IMR-90 (cell line): Measurements from ENCODE around the gene XRCC5. TPM values are rescaled to one million over a fixed set of nuclear protein-coding genes. Genes with fewer than 3 reads are reported as not detected.

ENCODE experiments used
- ATAC-seq: fragments of 200-7000 bp; cut with Tn5 transposase; 2 replicates; pipeline ENCODE4 v1.9.1; 2020; ENCODE audit warnings: low read depth, mild to moderate bottlenecking, moderate library complexity
- BruUV-seq: library from RNA; stranded (reverse); fragments of 400-500 nt; replicated peaks from 2 replicates; lab custom pipeline; 2021; lab: Mats Ljungman, UMichigan
- CTCF ChIA-PET: fragments of 300-600 bp; formaldehyde crosslinking; extraction: SDS; loops from one replicate; lab custom pipeline; 2021; ENCODE audit warnings: antibody characterized with exemption; lab: Yijun Ruan, JAX
- POLR2A ChIA-PET: fragments of 300-600 bp; sonication (Branson Sonifier 250); formaldehyde crosslinking; loops from one replicate; lab custom pipeline; 2022; ENCODE audit warnings: antibody characterized with exemption; ENCODE audit not compliant: unreplicated experiment; lab: Charles Lee
- DNase-seq: peaks from one replicate; pipeline ENCODE4 v3.0.0; 2013
- H2AFZ ChIP-seq: replicated peaks from 2 replicates; pipeline ENCODE3; 2013; ENCODE audit warnings: low read length, mild to moderate bottlenecking; ENCODE audit not compliant: poor library complexity
- H2AK5ac ChIP-seq: 2 replicates; pipeline ENCODE4 v1.6.1; 2013; ENCODE audit warnings: low read depth, low read length, inconsistent platforms
- H2AK9ac ChIP-seq: replicated peaks from 2 replicates; pipeline ENCODE3; 2013; ENCODE audit warnings: mild to moderate bottlenecking, low read depth, low read length, moderate library complexity; ENCODE audit not compliant: poor library complexity
- H2BK120ac ChIP-seq: 2 replicates; pipeline ENCODE4 v1.6.1; 2013; ENCODE audit warnings: low read depth, low read length, inconsistent platforms
- H2BK15ac ChIP-seq: 3 replicates; pipeline ENCODE4 v1.6.1; 2013; ENCODE audit warnings: low read depth, low read length, inconsistent platforms
- H2BK20ac ChIP-seq: 2 replicates; pipeline ENCODE4 v1.6.1; 2013; ENCODE audit warnings: low read depth, mild to moderate bottlenecking, inconsistent platforms, low read length, moderate library complexity
- H2BK5ac ChIP-seq: 2 replicates; pipeline ENCODE4 v1.6.1; 2013; ENCODE audit warnings: mild to moderate bottlenecking, low read depth, low read length, inconsistent platforms; ENCODE audit not compliant: poor library complexity, severe bottlenecking
- H3K14ac ChIP-seq: replicated peaks from 2 replicates; pipeline ENCODE4 v1.6.1; 2013; ENCODE audit warnings: low read depth, low read length, inconsistent platforms
- H3K18ac ChIP-seq: 2 replicates; pipeline ENCODE4 v1.6.1; 2013; ENCODE audit warnings: low read depth, low read length, control low read depth
- H3K23ac ChIP-seq: 2 replicates; pipeline ENCODE4 v1.6.1; 2013; ENCODE audit warnings: low read depth, low read length, inconsistent platforms
- H3K27ac ChIP-seq: 2 replicates; pipeline ENCODE4 v1.5.1; 2013; ENCODE audit warnings: mild to moderate bottlenecking, control low read depth, low read length; ENCODE audit not compliant: insufficient read depth
- H3K27me3 ChIP-seq: 2 replicates; pipeline ENCODE4 v1.6.1; 2013; ENCODE audit warnings: low read length; ENCODE audit not compliant: control insufficient read depth, insufficient read depth
- H3K36me3 ChIP-seq: 2 replicates; pipeline ENCODE4 v1.6.1; 2013; ENCODE audit warnings: low read length, mixed read lengths; ENCODE audit not compliant: control insufficient read depth, insufficient read depth
- H3K4ac ChIP-seq: 2 replicates; pipeline ENCODE4 v1.6.1; 2013; ENCODE audit warnings: low read depth, low read length, inconsistent platforms
- H3K4me1 ChIP-seq: 2 replicates; pipeline ENCODE4 v1.6.1; 2013; ENCODE audit warnings: low read length, mixed read lengths; ENCODE audit not compliant: control insufficient read depth, insufficient read depth
- H3K4me2 ChIP-seq: 2 replicates; pipeline ENCODE4 v1.6.1; 2013; ENCODE audit warnings: low read depth, mild to moderate bottlenecking, control low read depth, low read length, moderate library complexity
- H3K4me3 ChIP-seq: 2 replicates; pipeline ENCODE4 v1.5.1; 2013; ENCODE audit warnings: low read depth, mild to moderate bottlenecking, control low read depth, low read length, moderate library complexity; ENCODE audit not compliant: insufficient read depth
- H3K56ac ChIP-seq: 2 replicates; pipeline ENCODE4 v1.6.1; 2013; ENCODE audit warnings: low read length, inconsistent platforms; ENCODE audit not compliant: insufficient read depth; ENCODE audit errors: extremely low read depth
- H3K79me1 ChIP-seq, 2 experiments: 2 replicates each; pipeline ENCODE4 v1.6.1; 2013; ENCODE audit warnings: low read length in 2 of 2, inconsistent platforms in 1 of 2, low read depth in 1 of 2
- H3K9ac ChIP-seq: 2 replicates; pipeline ENCODE4 v1.6.1; 2013; ENCODE audit warnings: low read depth, low read length, control low read depth
- H3K9me1 ChIP-seq: 2 replicates; pipeline ENCODE4 v1.6.1; 2013; ENCODE audit warnings: low read length, inconsistent platforms; ENCODE audit not compliant: insufficient read depth
- H3K9me3 ChIP-seq: 2 replicates; pipeline ENCODE4 v1.6.1; 2013; ENCODE audit warnings: low read length; ENCODE audit not compliant: control insufficient read depth, insufficient read depth
- H4K20me1 ChIP-seq: 2 replicates; pipeline ENCODE4 v1.6.1; 2013; ENCODE audit warnings: low read length, inconsistent platforms; ENCODE audit not compliant: insufficient read depth
- H4K5ac ChIP-seq: 2 replicates; pipeline ENCODE4 v1.6.1; 2013; ENCODE audit warnings: mild to moderate bottlenecking, low read depth, low read length, control low read depth
- H4K8ac ChIP-seq, 2 experiments: 2 replicates each; pipeline ENCODE4 v1.6.1; 2013; ENCODE audit warnings: low read depth in 2 of 2, low read length in 2 of 2, control low read depth in 1 of 2, inconsistent platforms in 1 of 2
- H4K91ac ChIP-seq: 2 replicates; pipeline ENCODE4 v1.6.1; 2013; ENCODE audit warnings: low read depth, low read length, inconsistent platforms; ENCODE audit not compliant: insufficient read depth
- BHLHE40 ChIP-seq: fragments of 150-350 bp; IDR thresholded peaks from 2 replicates; pipeline ENCODE4 v1.6.1; 2016; ENCODE audit warnings: mild to moderate bottlenecking, low read depth, low read length
- CHD1 ChIP-seq: IDR thresholded peaks from 2 replicates; pipeline ENCODE4 v1.6.1; 2012; ENCODE audit warnings: low read depth, low read length, improper control_type of control experiment
- ELK1 ChIP-seq: fragments of 150-350 bp; IDR thresholded peaks from 2 replicates; pipeline ENCODE4 v1.6.1; 2016; ENCODE audit warnings: low read depth, mild to moderate bottlenecking, low read length, moderate library complexity, borderline replicate concordance
- FOS ChIP-seq: fragments of 150-350 bp; IDR thresholded peaks from 2 replicates; pipeline ENCODE4 v1.6.1; 2016; ENCODE audit warnings: low read depth, low read length
- MAFK ChIP-seq: IDR thresholded peaks from 2 replicates; pipeline ENCODE4 v1.6.1; 2012; ENCODE audit warnings: low read depth, low read length, improper control_type of control experiment
- MAZ ChIP-seq: IDR thresholded peaks from 2 replicates; pipeline ENCODE4 v1.6.1; 2012; ENCODE audit warnings: low read depth, mild to moderate bottlenecking, low read length, improper control_type of control experiment, moderate library complexity, borderline replicate concordance
- MXI1 ChIP-seq: IDR thresholded peaks from 2 replicates; pipeline ENCODE4 v1.6.1; 2012; ENCODE audit warnings: low read depth, mild to moderate bottlenecking, low read length, moderate library complexity, borderline replicate concordance
- NFE2L2 ChIP-seq: fragments of 150-350 bp; IDR thresholded peaks from 2 replicates; pipeline ENCODE4 v1.6.1; 2016; ENCODE audit warnings: low read depth, mild to moderate bottlenecking, low read length
- POLR2A ChIP-seq: IDR thresholded peaks from 2 replicates; pipeline ENCODE4 v1.6.1; 2012; ENCODE audit warnings: mild to moderate bottlenecking, low read depth, low read length
- RAD21 ChIP-seq: IDR thresholded peaks from 2 replicates; pipeline ENCODE4 v1.6.1; 2012; ENCODE audit warnings: low read length, improper control_type of control experiment
- RCOR1 ChIP-seq: IDR thresholded peaks from 2 replicates; pipeline ENCODE4 v1.6.1; 2012; ENCODE audit warnings: mild to moderate bottlenecking, low read length, improper control_type of control experiment; ENCODE audit not compliant: insufficient replicate concordance
- RFX5 ChIP-seq: IDR thresholded peaks from 2 replicates; pipeline ENCODE4 v1.8.0; 2012; ENCODE audit warnings: low read depth, mild to moderate bottlenecking, low read length, moderate library complexity
- SMC3 ChIP-seq: fragments of 150-350 bp; IDR thresholded peaks from 2 replicates; pipeline ENCODE4 v1.6.1; 2016; ENCODE audit warnings: low read depth, mild to moderate bottlenecking, antibody characterized with exemption, low read length, moderate library complexity
- WGBS, 2 experiments: methylation state at CpG; one replicate each; pipeline versions ENCODE4 v1.1.5 to v1.1.7; 2013; ENCODE audit warnings: missing lambda C conversion rate in 2 of 2; ENCODE audit not compliant: insufficient read length in 1 of 2; ENCODE audit errors: extremely low coverage in 2 of 2; 5-methylcytosine and 5-hydroxymethylcytosine counted together
- dilution Hi-C: fragments of 300-500 bp; cut with HindIII; formaldehyde crosslinking; loops from one replicate; pipeline ENCODE4 v1.14.3; 2018; ENCODE audit warnings: low sequenced_read_pairs; ENCODE audit not compliant: unreplicated experiment
- in situ Hi-C: fragments of 300-500 bp; cut with MboI; formaldehyde crosslinking; loops from 3 replicates; pipeline ENCODE4 v1.14.3; 2019; ENCODE audit warnings: low sequenced_read_pairs, inconsistent platforms, mixed read lengths
- intact Hi-C: fragments of 100-400 bp; cut with micrococcal nuclease; formaldehyde crosslinking; loops from 2 replicates; pipeline ENCODE4 v1.10.0; 2022
- polyA plus RNA-seq, 3 experiments: library from polyadenylated mRNA; depleted of rRNA; stranded (reverse); fragments of >200 nt; gene quantifications; 2 replicates each; pipeline ENCODE4 v1.2.3, GENCODE V29; 2012; ENCODE audit warnings: low replicate concordance in 1 of 3
- total RNA-seq: library from RNA; depleted of rRNA; stranded (reverse); fragments of >200 nt; gene quantifications from 2 replicates; pipeline ENCODE4 v1.2.3, GENCODE V29; 2012
- TF ChIP-seq, protein P1 (sequence below): conservative IDR thresholded peaks from 2 replicates; pipeline ENCODE4 v1.5.1; 2012; ENCODE audit warnings: mild to moderate bottlenecking, low read depth, low read length, improper control_type of control experiment
- TF ChIP-seq, protein P2 (sequence below): fragments of 150-350 bp; IDR thresholded peaks from 2 replicates; pipeline ENCODE4 v1.6.1; 2017; ENCODE audit warnings: mild to moderate bottlenecking, antibody characterized with exemption, low read length, low read depth

The XRCC5 gene
- total and polyA plus RNA-seq, 2 of the 4 experiments (the other 2 are of a cell fraction) = 144 to 509 TPM

GRCh38 chr2:216131175-216131926 lies 22.2 kb downstream of the XRCC5 start:
- no peak overlapping the region for H2BK20ac ChIP-seq
- no peak overlapping the region for H3K4me3 ChIP-seq
- dilution Hi-C loops (no loop called here), intact Hi-C loops (no loop called here), in situ Hi-C loops (no loop called here)
- H3K14ac ChIP-seq = no peak overlapping the region
- no peak overlapping the region for H3K27ac ChIP-seq
- H2AK9ac ChIP-seq = no peak overlapping the region
- H4K20me1 ChIP-seq = peaks cover 7% of the 10 kb centered on the region; the same call in 1 of the 2 replicates
- H2BK5ac ChIP-seq = no peak overlapping the region
- POLR2A ChIA-PET = no interaction called here
- peaks cover 39% of the 10 kb centered on the region for H3K36me3 ChIP-seq
- no peak overlapping the region for H3K9ac ChIP-seq
- no peak overlapping the region for H2AK5ac ChIP-seq
- H3K4me2 ChIP-seq = no peak overlapping the region
- peaks cover 7% of the 10 kb centered on the region; the same call in 1 of the 2 replicates for H3K4me1 ChIP-seq
- BruUV-seq = no TSS peak
- H3K56ac ChIP-seq = no peak overlapping the region
- H4K8ac ChIP-seq = no peak overlapping the region
- no peak overlapping the region for H2AFZ ChIP-seq
- ATAC-seq (no peak), DNase-seq (no peak)
- no peak overlapping the region for H3K4ac ChIP-seq
- H4K5ac ChIP-seq = no peak overlapping the region
- no peak overlapping the region for H3K18ac ChIP-seq
- no peak overlapping the region for H2BK120ac ChIP-seq
- peaks cover 30 to 45% of the 10 kb centered on the region in 2 experiments for H3K79me1 ChIP-seq
- WGBS, 2 experiments = 100% methylated on average over 1 of the region's 3 CpGs; no CpG with 5 or more reads in 1 of the 2 experiments
- H2BK15ac ChIP-seq = no peak overlapping the region
- H4K91ac ChIP-seq = no peak overlapping the region
- peaks cover 8% of the 10 kb centered on the region for H3K9me1 ChIP-seq
- CTCF ChIA-PET = interaction anchor here (0.7 to 1.3 kb wide), 2 partner anchors 9 to 446 kb away, joined by 3 read pairs; no protein-coding TSS in a partner anchor
- H3K27me3 ChIP-seq = no peaks in the 10 kb centered on the region
- no peak overlapping the region for H3K23ac ChIP-seq
- H3K9me3 ChIP-seq = no peaks in the 10 kb centered on the region
- TF ChIP-seq MAFK = no peak
- no peak for TF ChIP-seq NFE2L2
- no peak for TF ChIP-seq MXI1
- no peak for TF ChIP-seq BHLHE40
- TF ChIP-seq, protein P1, sequence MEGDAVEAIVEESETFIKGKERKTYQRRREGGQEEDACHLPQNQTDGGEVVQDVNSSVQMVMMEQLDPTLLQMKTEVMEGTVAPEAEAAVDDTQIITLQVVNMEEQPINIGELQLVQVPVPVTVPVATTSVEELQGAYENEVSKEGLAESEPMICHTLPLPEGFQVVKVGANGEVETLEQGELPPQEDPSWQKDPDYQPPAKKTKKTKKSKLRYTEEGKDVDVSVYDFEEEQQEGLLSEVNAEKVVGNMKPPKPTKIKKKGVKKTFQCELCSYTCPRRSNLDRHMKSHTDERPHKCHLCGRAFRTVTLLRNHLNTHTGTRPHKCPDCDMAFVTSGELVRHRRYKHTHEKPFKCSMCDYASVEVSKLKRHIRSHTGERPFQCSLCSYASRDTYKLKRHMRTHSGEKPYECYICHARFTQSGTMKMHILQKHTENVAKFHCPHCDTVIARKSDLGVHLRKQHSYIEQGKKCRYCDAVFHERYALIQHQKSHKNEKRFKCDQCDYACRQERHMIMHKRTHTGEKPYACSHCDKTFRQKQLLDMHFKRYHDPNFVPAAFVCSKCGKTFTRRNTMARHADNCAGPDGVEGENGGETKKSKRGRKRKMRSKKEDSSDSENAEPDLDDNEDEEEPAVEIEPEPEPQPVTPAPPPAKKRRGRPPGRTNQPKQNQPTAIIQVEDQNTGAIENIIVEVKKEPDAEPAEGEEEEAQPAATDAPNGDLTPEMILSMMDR = no peak
- no peak for TF ChIP-seq MAZ
- TF ChIP-seq RCOR1 = no peak
- TF ChIP-seq SMC3 = no peak
- no peak for TF ChIP-seq FOS
- no peak for TF ChIP-seq ELK1
- TF ChIP-seq CHD1 = no peak
- TF ChIP-seq, protein P2, sequence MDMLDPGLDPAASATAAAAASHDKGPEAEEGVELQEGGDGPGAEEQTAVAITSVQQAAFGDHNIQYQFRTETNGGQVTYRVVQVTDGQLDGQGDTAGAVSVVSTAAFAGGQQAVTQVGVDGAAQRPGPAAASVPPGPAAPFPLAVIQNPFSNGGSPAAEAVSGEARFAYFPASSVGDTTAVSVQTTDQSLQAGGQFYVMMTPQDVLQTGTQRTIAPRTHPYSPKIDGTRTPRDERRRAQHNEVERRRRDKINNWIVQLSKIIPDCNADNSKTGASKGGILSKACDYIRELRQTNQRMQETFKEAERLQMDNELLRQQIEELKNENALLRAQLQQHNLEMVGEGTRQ = no peak
- no peak for TF ChIP-seq RAD21
- TF ChIP-seq POLR2A = no peak
- no peak for TF ChIP-seq RFX5
